ENCODE measurements around the gene ANKRD44.

ANKRD44 gene

DNA sequence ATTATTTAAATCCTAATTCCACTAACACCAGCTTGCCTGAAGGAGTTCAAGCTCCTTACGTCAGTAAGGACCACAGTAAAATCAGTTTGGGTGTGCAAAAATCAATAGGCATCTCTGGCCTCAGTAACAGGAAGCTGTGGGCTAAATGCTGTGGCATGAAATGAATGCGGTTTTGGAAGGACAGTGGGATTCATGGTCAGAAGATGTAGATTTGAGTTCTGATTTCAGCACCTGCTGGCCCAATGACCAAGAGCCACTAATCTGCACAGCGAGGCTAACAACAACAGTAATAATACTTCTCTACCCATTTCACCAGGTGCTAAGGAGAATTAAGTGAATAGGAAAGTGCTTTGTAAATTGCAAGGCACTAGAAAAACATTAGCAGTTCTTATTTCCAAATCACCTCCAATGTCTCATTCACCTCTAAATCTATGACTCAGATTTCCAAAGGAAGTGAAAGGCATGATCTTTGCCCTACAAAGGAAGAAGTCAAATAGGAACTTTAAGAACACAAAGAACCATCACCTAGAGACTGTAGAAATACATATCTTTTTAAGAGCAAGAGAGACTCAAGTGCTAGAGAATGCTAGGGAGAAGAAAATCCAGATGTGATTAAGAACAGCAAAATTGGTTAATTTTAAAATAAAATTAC, 172.6 kb downstream of the ANKRD44 start:
- no peak for DNase-seq

DNA sequence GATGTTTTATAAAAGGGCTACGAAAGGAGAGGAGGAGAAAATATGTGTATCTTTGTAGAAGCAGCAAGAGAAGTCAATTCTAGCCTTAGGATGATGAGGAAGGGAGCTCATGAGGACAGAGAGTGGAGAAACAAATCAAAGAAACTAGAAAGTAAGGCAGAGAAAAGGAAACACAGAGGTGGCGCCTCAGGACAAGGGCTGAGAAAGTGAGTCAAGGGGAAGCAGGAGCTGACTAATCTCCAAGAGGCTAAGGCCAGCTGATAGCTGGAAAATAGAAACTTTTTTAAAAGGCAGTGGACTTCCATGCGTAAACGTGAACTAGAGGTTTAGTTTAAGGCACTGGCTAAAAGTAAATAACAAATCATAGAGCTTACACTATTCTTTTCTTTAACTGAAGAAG, 173.3 kb downstream of the ANKRD44 start:
- DNase-seq, result no peak

DNA sequence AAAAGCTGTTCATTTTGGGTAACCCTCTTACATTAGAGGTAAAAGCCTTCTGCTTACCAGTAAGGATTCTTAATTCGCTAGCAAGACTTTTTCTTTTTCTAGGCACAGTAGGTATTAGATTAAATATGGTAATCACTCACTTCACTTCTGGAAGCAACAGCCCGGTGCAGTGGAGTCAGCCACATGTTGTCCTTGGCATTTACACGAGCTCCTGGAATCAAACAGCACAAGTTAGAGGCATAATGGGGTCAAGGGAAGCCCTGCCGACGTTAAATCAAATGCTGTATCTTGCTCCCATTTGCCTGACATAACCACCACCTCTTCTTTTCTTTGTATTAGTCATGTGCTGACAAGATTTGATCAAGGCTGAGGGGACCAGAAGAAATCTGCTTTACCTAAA, 174.1 kb downstream of the ANKRD44 start:
- DNase-seq, result no peak

DNA sequence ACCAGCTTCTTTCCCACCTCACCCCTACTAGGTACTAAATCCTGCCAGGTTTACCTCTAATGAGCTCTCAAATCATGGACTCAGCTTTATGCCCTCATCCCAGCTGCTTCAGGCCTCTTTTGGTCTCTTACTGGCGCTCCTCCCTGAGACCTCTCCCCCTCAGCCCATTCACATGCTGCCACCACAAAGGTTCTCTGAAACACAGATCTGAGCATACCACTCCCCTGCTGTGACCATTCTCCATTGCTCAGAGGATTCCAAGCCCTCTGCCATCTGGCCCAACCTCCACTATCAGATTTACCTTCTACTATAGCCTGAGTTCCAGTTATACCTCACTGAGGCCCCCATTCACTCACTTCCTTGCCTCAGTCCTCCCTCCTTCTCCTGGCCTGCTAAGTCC, 174.8 kb downstream of the ANKRD44 start:
- no peak for DNase-seq

DNA sequence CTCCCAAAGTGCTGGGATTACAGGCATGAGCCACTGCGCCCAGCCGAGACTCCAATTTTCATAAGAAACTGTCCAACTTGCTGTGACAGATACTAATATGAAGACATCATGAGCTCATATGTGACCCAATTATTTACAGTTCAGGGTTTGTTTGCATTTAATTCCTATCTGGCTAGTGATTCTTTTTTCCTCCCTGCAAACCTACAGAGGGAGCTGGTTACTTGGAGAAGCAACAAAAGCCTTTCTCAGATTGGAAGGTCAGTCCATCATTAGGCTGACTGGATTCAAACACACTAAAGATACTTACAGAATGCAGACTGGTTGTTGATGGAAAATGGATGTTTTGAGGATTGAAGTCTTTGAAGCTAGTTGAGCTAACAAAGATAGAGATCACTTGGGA, 176.4 kb downstream of the ANKRD44 start:
- DNase-seq, result no peak

DNA sequence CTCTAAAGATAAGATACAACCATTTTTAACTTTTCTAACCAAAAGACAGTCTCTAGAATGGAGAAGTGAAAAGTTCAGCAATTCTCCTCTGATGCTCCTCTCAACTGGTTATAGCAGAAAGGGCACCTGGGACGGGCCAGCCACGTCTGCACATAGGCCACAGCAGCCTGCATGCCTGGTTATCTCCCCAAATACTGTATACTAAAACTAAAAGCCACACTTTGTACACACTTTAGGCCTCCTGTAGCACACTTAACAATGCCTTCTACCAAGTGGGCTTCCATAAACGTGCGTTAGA, 179.1 kb downstream of the ANKRD44 start:
- DNase-seq, result no peak

DNA sequence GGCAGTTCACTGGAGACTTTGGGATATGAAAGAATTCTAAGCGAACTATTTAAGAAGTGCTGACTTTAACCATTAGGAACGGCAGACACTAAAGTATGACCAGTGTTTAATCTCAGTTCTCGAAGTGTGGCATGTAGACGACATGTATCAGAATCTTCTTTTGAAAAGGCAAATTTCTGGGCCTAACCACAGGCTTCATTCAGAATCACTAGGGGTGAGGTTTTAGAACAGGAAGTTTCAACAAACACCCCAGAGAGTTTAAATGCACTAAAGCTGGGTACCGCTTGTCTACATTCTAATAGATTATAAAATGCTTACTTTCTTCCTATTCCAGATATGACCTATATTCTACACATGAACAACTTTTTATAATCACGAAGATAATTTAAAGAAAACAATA, 180.3 kb downstream of the ANKRD44 start:
- DNase-seq, result no peak

DNA sequence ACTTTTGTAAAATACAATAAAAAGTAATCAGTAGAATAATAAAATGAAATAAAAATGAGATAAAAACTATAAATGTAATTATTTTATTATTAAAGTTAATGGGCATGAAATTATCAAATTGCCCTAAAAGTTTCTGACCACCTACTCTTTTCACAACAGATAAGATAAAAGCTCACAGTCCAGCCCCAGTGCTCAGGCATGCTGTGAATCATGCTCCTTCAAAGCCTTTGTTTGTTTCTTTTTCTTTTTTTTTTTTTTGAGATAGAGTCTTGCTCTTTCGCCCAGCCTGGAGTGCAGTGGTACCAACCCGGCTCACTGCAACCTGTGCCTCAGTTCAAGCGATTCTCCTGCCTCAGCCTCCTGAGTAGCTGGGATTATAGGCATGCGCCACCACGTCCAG, 181.7 kb downstream of the ANKRD44 start:
- DNase-seq, result no peak

DNA sequence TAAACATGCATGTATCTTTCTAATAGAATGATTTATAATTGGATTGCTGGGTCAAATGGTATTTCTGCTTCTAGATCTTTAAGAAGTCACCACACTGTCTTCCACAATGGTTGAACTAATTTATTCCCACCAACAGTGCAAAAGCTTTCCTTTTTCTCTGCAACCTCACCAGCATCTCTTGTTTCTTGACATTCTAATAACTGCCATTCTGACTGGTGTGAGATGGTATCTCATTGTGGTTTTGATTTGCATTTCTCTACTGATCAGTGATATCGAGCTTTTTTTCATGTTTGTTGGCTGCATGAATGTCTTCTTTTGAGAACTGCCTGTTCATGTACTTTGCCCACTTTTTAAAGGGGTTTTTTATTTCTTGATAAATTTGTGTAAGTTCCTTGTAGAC, 182.5 kb downstream of the ANKRD44 start:
- no peak for DNase-seq

DNA sequence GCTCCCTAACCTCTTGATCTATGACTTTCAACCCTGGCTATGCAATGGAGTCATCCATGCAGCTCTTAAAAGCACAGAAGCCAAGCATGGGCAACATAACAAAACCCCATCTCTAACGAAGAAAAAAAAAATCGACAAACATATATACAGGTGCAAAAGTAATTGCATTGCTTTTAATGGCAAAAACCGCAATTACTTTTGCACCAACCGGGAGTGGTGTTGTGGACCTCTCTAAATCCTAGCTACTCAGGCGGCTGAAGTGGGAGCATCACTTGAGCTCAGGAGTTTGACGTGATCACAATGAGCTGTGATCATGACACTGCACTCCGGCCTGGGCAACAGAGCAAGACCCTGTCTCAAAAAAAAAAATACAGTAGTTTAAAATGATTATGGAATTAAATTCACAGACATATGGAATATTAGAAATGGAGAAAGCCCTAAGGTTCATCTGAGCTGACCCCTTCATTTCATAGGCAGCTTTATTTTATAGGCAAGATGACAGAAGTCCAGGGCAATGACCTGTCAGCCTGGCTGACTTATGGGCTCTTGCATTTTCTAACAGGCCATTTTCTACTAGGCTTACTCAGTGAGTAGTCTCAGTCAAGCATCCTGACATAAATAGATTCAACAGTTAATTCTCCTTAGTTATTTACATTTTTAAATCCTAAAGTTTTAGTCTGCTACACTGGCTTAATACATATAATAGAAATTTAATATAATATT, 183.8 kb downstream of the ANKRD44 start:
- DNase-seq, result no peak

DNA sequence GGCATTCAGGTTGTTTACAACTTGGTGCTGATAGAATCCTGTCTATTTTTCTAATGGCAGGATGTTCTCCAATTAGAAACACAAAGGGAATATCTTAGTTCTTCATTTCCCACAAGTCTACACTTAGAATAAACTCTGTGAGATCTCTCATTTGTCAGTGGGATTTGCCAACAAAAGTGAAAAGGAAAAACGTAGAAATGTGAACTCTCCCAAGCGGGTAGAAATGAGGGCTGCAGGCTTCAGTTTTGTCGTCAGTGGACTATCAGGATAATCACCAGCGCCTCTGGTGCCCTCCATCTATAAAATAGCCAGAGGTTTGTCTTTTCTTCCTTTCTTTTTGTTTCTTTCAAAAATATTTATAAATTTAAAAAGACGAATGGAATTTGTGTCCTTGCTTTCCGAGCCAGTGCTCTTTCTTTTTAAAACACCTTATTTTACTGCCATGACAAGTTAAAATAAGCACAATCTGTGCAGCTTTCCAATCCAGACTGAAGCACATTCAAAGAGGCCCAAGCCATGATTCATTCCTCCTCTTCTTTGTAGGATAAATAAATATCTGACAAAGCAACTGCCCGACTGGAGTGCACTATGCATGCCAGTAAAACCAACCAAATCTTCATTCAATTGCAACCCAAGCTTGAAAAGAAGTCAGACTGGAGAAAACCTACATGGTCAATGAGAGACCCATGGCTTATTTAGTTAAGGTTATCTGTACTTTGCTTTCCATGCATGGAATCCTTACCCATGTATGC, 185.8 kb downstream of the ANKRD44 start:
- DNase-seq, result no peak

DNA sequence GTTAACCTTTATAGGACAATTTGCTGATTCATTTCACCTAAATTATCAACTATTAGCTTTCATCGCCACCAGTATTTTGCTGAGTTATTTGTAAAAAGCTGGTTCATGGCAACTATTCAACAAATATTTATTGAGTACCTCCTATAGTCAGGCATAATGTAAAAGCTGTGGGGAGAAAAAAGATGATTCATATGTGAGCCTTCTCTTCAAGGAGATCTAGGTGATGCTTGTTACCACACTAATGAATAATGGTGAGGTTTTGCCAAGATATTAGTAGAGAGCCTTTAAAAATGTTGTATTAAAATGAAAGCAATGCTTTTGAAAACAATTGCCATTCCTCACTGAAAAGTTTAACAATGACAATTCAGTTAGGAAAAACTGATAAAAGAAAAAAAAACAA, 187.8 kb downstream of the ANKRD44 start:
- no peak for DNase-seq

DNA sequence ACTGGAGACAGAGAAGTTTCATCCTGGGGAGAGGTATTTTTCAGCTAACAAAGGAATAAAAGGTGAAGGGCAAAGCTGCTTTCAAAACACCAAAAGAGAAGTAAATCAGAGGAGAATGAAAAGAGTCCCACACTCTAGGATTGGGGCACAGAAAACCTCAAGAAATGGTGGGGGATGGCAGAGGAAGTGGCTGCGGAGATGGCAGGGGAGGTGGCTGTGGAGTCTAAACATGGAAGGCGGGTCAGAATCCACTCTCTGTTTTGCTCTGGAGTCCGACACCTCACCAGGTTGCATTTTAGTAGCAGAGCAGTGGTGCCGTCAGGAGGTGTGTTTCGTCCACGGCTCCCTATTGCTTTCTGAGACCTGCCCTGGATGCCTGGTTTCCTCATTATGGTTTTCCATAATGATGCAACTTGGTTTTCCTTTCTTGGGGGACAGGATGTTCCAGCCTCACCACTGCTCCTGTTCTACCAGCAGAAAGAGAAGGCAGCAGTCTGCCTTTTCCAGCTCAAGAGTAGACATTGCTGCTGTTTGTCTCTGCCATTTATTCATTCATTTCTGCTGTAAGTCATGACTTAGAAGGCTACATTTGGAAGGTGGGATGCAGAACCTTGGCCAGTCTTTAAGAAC, 188.7 kb downstream of the ANKRD44 start:
- DNase-seq, result no peak

DNA sequence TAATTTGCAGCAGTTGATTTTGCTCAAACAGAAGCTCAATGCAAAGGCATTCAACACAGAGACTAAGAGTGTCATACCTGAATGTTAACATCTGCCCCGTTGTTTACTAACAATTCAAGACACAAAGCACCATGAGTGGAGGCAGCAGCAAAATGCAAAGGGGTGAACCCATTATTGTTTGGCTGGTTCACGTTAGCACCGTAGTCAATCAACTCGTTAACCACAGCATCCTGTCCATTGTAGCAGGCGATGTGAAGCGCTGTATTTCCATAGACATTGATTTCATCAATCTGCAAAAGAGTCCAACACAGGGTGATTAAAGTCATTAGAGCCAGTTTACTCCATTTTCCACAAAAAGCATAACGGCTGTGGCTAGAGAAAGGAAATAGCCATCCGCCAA, 189.3 kb downstream of the ANKRD44 start:
- DNase-seq, result no peak

DNA sequence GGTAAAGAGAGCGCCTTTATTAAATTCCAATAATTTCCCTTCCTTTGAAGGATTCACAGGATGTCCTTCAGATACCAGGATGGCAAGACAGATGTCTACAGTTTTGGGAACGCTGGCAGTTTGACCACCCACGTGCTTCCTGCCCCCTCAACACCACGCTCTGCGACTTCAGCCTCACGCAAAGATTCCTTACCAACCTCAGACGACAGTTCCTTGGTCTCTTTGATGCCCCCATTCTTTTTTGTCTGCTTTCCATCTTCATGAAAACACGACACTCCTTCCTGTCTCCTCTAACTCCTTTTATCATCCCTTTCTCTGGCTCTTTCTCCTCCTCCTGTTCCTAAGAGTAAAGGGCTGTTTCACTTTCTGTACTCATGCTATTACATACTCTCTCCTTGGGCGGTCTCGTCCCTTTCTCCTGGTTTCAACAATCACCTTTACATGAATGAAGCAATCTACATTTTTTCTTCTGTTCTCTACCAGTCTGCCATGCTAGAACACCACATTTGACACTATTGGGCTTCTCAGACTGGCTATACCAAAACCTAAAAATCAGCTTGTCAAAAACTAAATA, 194.2 kb downstream of the ANKRD44 start:
- DNase-seq, result no peak

DNA sequence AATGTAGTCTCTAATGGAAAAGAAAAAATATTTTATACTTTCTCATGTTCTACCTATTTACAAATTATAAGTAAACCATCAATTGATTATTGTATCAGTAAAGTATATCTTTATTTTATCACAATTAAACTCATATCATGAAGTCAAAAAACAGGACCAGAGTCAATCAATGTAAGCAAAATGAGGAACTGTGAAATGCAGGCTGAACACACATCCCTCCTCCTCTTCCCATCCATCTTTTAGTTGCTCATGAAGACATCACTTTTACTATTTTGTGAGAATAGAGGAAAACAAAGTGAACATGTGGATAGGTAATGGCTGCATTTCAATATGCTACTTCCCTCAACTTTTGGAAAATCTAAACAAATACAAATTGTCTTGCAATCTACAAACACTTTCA, 195.3 kb downstream of the ANKRD44 start:
- DNase-seq, result no peak

DNA sequence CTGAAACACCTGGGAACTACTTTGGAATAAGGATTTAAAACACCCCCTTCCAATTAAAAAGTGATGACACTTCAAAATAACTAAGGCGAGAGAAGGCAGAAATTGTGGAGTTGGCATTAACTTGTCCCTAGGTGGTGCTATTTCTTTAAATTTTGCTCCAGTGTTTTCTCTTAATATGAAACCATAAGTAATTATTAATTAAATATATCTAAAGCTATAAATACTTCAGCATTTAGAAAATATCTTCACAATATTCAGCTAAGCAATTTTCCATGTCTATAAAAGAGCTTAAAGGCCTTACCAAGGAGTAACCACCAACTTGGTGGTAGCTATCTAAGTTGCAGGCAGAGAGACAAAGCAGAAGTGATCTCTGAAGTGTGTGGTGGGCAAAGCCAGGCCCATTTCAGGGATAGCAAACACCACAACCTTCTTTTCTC, 197.3 kb downstream of the ANKRD44 start:
- no peak for DNase-seq

DNA sequence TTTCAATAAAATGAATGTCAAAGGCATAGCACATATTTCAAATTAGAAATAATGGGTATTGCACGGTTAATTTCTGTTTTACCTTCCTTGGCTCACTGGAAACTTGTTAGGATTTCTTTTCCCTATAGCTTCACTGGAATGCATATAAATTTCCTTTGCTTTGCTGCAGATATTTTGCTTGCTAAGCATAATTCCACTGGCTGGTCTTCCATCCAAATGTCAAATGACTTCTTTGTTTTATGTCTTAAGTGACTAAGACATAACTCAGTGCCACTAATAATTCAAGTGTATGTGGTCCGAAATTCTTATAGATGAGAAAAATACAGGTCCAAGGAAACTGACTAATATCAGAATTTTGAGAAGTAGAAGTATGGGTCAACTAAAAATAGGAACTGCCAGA, 201.3 kb downstream of the ANKRD44 start:
- DNase-seq, result no peak

DNA sequence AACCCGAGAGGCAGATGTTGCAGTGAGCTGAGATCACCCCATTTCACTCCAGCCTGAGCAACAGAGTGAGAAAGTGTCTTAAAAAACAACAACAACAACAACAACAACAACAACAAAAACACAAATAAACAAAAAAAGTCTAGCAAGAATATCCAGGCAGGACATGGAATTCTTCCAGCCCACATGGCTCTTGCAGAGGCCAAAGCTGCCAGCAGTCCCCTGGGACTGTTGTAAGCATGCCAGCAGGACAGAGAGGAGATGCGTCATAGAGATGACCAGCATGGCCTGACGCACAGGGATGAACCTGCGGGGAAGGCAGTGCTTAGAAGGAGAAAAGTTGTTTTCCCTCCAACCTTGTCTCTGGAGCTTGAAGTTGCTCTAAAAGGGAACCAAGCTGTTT, 201.8 kb downstream of the ANKRD44 start:
- no peak for DNase-seq

DNA sequence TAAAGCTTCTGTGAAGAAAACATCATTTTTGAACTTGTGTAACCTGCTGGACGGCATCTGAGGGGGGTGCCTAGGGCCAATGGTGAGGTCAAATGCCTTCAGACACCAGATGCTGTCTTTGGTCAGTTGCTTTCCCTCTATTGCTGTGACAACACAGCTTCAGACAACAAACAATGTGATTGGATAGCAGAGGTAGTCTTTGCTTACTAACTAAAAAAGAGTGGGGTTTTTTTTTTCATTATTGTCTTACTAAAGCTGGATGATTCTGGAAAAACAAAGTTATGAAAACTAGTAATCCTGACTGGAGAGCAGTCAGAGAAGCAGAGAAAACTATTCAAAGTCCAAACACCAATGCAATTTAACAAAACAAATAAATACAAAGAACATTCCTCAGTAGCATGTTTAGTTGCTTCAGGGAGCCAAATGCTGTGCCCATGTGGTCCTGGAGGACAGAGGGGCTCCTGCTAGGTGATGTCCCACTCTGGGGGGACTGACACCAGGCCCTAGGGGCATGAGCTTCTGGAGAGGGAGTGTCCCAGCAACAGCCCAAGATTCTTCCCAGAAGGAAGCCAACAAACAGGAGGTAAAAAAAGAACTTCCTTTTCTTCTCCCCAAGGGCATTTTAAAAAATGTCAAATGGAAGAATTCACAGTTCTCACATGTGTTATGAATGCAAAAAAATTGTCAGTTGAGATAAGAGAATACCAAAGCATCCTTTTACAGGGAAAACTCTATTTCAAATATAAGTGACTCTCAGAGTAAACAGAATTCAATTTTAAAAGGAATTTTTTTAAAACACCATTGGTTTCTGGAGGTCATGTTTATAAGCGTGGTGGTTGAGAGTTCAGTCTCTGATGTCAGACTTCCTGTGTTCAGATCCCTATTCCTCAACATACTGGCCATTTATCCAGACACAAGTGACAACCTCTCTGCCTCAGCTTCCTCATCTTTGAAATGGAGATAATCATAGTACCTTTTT, 203.0 kb downstream of the ANKRD44 start:
- DNase-seq, result no peak

DNA sequence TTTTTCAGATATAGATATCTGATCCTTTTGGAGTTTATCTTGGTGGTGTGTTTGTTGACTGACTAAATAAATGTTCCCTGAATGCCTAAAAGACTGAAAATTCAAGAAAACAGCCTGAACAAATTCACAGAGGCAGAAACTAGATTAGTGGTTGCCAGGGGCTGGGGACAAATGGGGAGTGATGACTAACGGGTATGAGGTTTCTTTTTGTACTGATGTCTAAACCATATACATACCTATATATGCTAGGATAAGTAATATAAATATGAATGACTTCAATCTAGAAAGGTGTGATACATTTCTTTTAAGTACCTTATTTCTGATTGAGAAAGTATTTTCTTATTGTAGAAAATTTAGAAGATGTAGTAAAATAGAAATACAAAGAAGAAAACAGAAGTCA, 207.2 kb downstream of the ANKRD44 start:
- DNase-seq, result no peak

DNA sequence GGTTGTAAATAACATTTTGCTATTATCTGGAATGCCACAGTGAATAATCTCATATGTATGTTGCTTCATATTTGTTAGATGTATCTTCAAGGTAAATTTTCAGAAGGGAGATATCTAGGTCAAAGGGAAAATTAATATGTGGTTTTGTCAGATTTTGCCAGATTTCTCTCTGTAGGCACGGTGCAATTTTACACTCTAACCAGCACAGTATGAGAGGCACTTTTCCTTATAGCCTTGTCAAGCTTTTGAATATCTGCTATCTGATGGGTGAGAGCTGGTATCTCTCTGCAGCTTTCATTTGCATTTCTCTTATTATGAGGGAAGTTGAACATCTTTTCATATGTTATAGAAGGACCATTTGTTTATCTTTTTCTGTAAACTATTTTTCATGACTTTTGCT, 208.3 kb downstream of the ANKRD44 start:
- no peak for DNase-seq

Data from NCI-H774 (cell line).